GM13976 (cell line): ENCODE measurements around the gene TFG.

Experiments used
- DNase-seq: peaks from one replicate; pipeline ENCODE4 v3.0.0; 2012; ENCODE audit warnings: low spot score
- in situ Hi-C: fragments of 300-500 bp; cut with MboI; formaldehyde crosslinking; loops from one replicate; pipeline ENCODE4 v1.12.0; 2022; ENCODE audit warnings: low sequenced_read_pairs, mixed read lengths, inconsistent platforms; ENCODE audit not compliant: unreplicated experiment
- TF ChIP-seq, protein P1 (sequence below): IDR thresholded peaks from 2 replicates; pipeline ENCODE4 v1.5.1; 2012; ENCODE audit warnings: borderline replicate concordance, mild to moderate bottlenecking; ENCODE audit not compliant: insufficient read depth; ENCODE audit errors: extremely low read depth, missing control alignments, control extremely low read depth

TFG gene

GRCh38 chr3:100719136-100719535 lies 9.8 kb downstream of the TFG start:
- no peak for DNase-seq
- TF ChIP-seq, protein P1, sequence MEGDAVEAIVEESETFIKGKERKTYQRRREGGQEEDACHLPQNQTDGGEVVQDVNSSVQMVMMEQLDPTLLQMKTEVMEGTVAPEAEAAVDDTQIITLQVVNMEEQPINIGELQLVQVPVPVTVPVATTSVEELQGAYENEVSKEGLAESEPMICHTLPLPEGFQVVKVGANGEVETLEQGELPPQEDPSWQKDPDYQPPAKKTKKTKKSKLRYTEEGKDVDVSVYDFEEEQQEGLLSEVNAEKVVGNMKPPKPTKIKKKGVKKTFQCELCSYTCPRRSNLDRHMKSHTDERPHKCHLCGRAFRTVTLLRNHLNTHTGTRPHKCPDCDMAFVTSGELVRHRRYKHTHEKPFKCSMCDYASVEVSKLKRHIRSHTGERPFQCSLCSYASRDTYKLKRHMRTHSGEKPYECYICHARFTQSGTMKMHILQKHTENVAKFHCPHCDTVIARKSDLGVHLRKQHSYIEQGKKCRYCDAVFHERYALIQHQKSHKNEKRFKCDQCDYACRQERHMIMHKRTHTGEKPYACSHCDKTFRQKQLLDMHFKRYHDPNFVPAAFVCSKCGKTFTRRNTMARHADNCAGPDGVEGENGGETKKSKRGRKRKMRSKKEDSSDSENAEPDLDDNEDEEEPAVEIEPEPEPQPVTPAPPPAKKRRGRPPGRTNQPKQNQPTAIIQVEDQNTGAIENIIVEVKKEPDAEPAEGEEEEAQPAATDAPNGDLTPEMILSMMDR = no peak
- in situ Hi-C loops = no loop called here

DNA sequence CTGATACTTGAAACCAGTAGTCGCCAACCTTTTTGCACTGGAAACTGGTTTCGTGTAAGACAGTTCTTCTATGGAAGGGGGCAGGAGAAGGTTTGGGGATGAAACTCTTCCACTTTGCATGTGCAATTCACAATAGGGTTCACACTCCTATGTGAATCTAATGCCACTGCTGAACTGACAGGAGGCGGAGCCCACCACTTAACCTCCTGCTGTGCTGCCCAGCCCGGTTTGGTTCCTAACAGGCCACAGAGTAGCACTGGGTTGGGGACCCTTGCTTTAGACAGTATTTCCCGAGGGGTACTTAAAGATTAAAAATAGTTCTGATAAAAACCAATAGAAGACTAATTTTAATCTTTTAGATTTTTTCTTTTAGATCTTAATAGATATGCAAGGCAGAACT lies 11.1 kb downstream of the TFG start:
- no peak for DNase-seq
- in situ Hi-C loops = no loop called here
- TF ChIP-seq, protein P1 = no peak

GRCh38 chr3:100725935-100726513 lies 16.7 kb downstream of the TFG start:
- in situ Hi-C loops = no loop called here
- TF ChIP-seq, protein P1 = no peak
- no peak for DNase-seq

GRCh38 chr3:100726706-100727105 lies 17.4 kb downstream of the TFG start:
- TF ChIP-seq, protein P1 = no peak
- in situ Hi-C loops = no loop called here
- no peak for DNase-seq

DNA sequence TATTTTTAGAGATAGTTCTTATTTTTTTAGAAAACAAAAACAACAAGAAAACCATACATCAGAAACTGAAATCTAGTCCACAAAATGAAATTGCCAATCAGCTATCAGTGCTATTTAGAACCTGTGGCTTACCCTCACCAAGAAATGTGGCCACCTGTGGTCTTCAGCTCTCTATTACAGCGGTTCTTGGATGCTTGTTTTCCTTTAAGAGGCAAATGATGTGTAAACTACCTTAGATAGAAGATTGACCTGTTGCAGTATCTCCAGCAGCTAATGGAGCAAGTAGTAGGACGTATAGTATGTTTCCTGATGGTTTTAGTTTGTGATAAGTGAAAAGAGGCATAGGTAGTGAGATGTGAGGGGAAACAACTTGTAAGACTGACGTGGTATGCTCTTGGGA lies 21.2 kb downstream of the TFG start:
- DNase-seq = no peak
- in situ Hi-C loops = no loop called here
- TF ChIP-seq, protein P1 = no peak

- DNase-seq = no peak
- TF ChIP-seq, protein P1 = no peak
- in situ Hi-C loops = no loop called here
These were observed 23.1 kb downstream of the TFG start for GRCh38 chr3:100732435-100732834.
